ENCODE measurements around the gene LMO3.
"Not testable (repeated sequence)": the region's sequence is repeated elsewhere in the genome, so short reads cannot be mapped to it uniquely, and the experiment has no call there.

Gene LMO3

GRCh38 chr12:16537652-16538051, 68.3 kb downstream of the LMO3 start:
- not testable (repeated sequence) for DNase-seq

- DNase-seq: no peak
These were observed 74.3 kb downstream of the LMO3 start for GRCh38 chr12:16531621-16532020.

DNA sequence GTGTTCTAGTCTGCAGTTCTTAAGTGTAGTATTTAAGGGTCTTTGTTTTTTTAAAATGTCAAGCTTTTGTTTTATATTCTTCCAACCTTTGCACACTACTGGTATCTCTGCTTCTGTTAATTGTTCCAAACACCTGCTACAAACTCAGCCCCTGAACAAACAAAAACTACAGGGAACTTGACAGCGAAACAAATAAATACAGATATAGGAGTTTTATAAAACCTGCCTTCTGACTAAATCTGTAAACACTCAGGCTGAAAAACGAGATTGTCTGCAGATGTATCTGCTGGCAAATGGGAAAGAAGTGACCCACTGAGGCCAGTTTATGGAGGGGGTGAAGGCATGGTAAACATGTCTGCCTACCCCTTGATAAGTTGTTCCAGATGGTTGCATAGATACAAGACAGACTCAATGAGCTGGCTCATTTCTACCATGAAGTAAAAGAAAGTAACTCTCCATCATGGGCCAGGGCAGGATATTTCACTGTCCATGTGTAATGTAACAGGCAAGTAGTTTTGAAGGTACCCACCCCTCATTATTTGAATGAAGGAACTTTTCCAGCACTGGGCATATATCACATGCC, 75.6 kb downstream of the LMO3 start:
- no peak for DNase-seq

GRCh38 chr12:16526693-16527092, 79.3 kb downstream of the LMO3 start:
- no peak for DNase-seq

GRCh38 chr12:16524378-16524777, 81.6 kb downstream of the LMO3 start:
- DNase-seq: no peak

- no peak for DNase-seq
These were observed 82.0 kb downstream of the LMO3 start for GRCh38 chr12:16523951-16524331.

DNA sequence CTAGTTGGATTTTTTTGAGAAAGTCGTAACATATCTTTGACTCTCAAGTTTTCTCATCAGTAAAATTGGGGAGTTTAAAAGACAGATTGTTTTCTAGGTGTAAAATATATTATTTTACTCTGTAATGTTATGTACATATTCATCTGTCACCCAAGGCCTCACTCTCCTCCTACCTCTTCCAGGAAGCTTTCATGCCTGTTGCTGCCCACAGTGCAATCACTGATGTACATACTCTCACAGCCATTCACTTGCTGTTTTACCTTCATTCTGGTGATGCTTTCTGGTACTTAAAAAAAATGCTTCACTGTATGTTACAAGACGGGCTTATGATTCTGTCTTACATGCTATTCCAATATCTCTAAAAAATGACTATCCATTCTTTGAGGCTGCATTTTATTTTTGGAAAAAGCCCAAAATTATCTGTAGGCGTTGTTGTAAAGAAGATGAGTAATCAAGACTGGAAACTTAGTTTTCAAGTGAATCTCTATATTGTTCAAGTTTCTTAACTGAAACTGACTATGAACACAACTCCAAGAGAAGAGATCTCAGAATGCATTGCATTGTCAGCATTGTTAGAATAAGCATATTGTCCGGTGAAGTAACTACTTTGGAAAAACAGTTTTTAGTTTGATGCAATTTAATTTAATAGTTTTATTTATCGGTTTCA, 82.5 kb downstream of the LMO3 start:
- DNase-seq: no peak

DNA sequence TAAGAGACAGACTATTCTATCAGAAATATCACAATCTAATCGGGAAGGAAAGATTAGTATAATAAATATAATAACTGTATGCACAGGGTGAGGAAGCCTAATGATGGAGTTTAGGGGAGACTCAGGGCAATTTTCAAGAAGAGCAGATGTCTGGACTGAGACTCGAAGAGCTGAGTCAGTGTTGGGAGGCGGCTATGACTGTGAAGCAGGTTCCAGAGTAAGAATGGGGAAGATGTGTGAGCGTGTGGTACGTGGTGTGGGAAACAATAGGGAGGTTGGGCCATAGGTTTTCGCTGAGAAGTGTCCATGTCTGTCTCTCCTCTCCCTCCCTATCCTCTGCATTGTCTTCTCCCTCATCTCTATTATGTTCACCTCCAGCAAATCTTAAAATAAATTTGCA, 85.6 kb downstream of the LMO3 start:
- no peak for DNase-seq

GRCh38 chr12:16515666-16516065, 90.3 kb downstream of the LMO3 start:
- DNase-seq: no peak

- DNase-seq: no peak
These were observed 92.7 kb downstream of the LMO3 start for GRCh38 chr12:16513231-16513630.

DNA sequence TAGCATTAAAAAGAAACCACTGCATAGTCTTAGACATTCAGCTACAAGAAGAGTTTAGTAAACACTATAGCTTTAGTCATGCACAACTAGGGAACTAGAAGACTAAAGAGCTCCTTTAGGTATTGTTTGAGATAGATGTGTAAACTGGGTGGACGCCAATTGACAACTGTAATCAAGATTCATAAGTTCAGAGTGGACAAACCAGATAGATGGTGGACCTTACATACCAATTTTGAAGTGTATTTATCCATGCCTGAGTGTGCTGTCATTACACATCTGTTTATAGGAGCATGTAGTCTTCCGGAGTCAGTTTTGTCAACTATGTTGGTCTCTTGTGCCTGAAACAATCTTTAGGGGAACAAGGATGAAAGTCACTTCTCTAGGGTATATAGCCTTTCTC, 96.6 kb downstream of the LMO3 start:
- no peak for DNase-seq

DNA sequence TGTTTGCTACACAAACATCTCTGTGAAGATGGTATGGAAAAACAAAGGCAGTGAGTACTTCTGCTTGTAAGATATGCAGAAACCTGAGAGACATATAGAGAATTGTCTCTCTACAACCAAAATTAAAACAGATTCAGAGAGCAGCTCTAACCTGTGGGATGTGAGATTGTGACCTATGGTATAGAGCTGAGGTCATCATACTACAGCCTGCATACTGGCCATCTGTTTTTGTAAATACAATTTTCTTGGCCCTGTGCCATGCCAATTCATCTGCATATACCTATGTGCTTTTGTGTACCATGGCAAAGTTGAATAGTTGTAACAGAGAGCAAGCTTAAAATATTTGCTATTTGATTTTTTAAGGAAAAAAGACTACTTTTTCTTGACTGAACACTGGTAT, 99.6 kb downstream of the LMO3 start:
- no peak for DNase-seq

- no peak for DNase-seq
These were observed 101.8 kb downstream of the LMO3 start for GRCh38 chr12:16504200-16504599.

- DNase-seq: no peak
These were observed 106.4 kb downstream of the LMO3 start for GRCh38 chr12:16499611-16500010.
